GM20000 (cell line): ENCODE data around the gene EHBP1.

Source experiments
- DNase-seq: peaks from one replicate; pipeline ENCODE4 v3.0.0; 2012; ENCODE audit warnings: low spot score
- TF ChIP-seq, protein P1 (sequence below): IDR thresholded peaks from 2 replicates; pipeline ENCODE4 v1.5.1; 2012; ENCODE audit warnings: mild to moderate bottlenecking, control low read depth; ENCODE audit errors: extremely low read depth, missing control alignments

Gene EHBP1

DNA sequence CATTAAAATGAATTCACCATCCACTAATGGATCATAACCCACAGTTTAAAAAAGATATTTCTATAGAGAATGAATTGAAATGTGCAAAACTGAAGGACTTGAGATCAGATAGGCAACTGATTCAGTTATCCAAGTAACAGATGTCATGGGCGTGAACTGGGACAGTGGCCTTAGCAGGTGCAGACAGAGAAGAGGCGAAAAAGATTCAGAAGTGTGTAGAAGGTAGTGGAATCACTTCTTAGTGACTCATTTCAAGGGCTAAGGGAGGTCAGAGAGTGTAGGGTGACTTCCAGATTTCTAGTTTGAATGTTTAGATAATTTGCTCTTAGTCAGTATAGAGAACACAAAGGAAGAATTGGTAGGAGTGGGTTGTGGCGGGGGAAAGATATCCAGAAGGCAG is 79.7 kb downstream of the EHBP1 start:
- TF ChIP-seq, protein P1, sequence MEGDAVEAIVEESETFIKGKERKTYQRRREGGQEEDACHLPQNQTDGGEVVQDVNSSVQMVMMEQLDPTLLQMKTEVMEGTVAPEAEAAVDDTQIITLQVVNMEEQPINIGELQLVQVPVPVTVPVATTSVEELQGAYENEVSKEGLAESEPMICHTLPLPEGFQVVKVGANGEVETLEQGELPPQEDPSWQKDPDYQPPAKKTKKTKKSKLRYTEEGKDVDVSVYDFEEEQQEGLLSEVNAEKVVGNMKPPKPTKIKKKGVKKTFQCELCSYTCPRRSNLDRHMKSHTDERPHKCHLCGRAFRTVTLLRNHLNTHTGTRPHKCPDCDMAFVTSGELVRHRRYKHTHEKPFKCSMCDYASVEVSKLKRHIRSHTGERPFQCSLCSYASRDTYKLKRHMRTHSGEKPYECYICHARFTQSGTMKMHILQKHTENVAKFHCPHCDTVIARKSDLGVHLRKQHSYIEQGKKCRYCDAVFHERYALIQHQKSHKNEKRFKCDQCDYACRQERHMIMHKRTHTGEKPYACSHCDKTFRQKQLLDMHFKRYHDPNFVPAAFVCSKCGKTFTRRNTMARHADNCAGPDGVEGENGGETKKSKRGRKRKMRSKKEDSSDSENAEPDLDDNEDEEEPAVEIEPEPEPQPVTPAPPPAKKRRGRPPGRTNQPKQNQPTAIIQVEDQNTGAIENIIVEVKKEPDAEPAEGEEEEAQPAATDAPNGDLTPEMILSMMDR: no peak
- DNase-seq: peak; percentile 6

DNA sequence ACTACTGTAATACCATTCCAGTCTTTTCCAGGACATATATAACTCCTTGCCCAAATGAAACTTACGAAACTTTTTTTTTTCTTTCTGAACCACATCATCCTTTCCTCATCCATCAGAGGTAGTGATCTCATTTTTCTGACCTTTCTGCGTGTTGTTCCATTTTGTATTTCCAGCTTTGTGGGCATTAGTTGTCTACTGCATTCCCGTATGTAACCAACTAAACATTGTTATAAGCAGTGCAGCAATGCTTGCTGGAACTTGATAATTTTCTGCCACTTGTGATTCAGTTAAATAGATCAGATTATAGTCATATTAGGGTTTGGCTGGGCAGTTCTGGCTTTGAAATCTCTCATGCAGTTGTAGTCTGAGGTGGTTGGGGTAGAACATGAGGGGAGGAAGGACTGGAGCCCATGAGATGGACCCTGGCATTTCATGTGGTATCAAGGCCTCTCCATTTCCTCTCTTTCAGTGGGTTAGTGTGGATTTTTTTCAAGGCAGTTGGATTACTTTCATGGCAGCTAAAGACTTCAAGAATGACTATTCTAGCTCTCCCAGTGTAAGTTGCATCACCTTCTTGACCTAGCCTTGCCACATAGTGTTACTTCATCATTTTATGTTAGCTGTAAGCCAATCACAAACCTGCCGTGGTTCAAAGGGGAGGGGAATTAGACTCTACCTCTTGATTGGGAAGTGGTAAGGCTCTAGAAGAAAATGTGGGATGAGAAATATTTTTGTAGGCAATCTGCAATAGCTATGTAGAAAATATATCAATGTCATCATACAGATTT is 80.5 kb downstream of the EHBP1 start:
- DNase-seq: no peak
- TF ChIP-seq, protein P1: no peak

DNA sequence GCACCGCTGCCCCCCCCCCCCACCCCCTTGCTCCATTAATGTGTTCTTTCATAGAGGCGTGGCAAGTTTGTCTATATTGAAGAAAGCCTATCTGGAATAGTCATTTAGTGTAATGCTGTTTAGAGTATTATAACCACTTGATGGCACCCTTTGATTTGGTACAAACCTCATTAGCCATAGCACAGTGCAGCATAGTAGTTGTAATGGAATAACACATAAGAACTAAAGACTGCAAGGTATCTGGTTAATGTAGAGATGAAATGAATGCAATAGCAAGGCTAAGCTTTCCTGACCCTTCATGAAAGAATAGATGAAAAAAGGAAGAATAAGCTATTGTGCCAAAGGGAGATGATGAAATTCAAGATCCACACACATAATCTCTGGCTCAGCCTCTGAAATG is 81.9 kb downstream of the EHBP1 start:
- TF ChIP-seq, protein P1: peak; percentile 10
- peak; percentile 31 for DNase-seq

DNA sequence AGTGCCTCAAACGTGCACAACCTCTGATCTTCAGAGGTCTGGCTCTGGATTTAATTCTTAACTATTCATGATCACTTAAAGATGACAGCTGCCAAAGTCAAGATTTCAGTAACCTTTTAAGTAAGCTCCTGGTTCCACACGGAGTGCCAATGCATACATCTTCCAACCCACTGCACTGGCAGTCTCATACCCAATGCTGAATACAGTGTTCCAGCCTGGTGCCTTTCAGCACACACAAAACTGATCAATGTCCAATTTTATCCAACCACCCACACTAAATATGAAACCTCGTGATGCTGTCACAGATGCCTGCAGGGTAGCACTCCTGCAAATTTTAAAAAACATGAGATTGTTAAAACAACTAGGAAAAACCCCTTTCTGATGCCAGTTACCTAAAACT is 84.0 kb downstream of the EHBP1 start:
- no peak for DNase-seq
- TF ChIP-seq, protein P1: no peak

DNA sequence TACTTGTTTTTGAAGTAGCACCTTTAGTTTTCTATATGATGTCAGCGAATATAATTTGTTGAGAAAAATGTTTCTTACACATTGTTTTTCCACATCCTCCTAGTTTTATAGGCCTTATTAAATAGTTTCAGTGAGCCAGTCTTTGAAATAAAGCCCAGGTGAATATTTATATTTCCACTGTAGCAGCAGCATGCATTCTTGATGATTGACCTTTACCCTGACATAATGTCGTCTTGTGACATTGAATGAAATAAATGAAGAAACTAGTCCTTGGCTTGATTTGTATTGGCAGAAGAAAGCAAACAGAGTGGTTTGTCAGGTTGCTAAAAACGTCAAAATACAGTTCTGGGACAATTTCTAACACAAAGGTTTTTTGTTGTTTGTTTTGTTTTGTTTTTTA is 84.4 kb downstream of the EHBP1 start:
- TF ChIP-seq, protein P1: no peak
- no peak for DNase-seq

DNA sequence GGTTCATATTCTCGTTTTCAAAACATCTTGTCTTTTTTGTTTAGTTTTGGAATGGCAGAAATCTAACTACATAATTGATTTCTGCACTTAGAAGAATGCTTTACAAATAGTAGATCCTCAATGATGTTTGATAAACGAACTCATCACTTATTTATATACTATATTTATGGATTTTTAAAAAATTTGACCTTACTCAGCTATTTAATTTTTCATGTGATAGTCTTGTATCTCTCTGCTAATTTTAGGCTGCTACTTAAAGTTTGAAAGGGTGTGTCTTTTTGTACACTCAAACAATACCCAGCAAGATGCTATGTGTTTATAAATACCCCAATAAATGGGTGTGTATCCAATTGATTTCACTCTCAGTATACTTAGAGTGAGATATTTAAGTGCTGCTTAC is 86.9 kb downstream of the EHBP1 start:
- DNase-seq: no peak
- TF ChIP-seq, protein P1: no peak

DNA sequence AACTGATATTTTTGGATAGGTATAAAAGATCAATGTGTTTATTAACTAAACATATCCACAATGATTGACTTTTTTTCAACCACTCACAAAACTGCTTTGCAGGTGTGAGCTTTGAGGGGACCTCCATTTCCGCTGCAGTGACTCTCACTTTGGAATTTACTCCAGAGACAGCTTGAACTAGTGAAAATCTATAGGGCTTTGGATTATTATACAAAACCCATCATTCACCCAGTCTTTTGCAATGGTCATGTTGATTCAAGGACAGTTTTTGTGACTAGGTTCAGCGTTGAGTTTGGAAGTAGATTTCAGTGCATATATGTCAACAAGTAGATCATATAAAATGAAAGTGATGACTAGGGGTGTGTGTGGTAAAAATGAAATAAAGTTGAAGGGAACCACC is 87.7 kb downstream of the EHBP1 start:
- TF ChIP-seq, protein P1: no peak
- DNase-seq: no peak
